ENCODE results near the gene DCTN4.

DNA sequence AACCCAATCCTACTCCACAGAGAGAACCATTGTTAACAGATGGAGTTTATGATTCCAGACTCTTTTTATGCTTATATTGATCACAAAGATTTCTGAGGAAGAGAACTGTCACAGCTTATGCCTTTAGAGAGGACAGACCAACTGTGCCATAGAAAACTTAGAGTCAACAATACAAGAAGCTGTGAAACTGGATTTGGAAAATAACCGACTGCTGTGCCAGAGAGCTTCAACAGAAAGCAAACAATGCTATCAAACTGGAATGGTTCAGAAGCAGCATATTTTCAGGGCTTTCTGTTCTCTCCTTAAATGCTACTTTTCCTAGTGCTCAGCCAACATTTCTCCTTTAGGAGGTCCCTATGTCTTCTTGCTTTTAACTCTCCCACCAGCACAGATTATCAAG lies 5.0 kb downstream of the DCTN4 start:
- TF ChIP-seq, protein P1, sequence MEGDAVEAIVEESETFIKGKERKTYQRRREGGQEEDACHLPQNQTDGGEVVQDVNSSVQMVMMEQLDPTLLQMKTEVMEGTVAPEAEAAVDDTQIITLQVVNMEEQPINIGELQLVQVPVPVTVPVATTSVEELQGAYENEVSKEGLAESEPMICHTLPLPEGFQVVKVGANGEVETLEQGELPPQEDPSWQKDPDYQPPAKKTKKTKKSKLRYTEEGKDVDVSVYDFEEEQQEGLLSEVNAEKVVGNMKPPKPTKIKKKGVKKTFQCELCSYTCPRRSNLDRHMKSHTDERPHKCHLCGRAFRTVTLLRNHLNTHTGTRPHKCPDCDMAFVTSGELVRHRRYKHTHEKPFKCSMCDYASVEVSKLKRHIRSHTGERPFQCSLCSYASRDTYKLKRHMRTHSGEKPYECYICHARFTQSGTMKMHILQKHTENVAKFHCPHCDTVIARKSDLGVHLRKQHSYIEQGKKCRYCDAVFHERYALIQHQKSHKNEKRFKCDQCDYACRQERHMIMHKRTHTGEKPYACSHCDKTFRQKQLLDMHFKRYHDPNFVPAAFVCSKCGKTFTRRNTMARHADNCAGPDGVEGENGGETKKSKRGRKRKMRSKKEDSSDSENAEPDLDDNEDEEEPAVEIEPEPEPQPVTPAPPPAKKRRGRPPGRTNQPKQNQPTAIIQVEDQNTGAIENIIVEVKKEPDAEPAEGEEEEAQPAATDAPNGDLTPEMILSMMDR (conservative IDR thresholded peaks at IDR 0.05; ENCODE audit: low read length), result no peak
- TF ChIP-seq EZH2phosphoT487 (IDR thresholded peaks at IDR 0.05; ENCODE audit: borderline replicate concordance, low read depth, low read length), result no peak
